Stimulated activated CD8-positive, alpha-beta memory T cell treated with anti-CD3 and anti-CD28 coated beads, Interleukin-15, amount 100 ng/mL, for 4 hours (primary cell): ENCODE data around the gene CRTC3.
"Not testable (repeated sequence)": the region's sequence is repeated elsewhere in the genome, so short reads cannot be mapped to it uniquely, and the experiment has no call there.

Source experiments
- DNase-seq, 2 donors: peaks; one replicate each; pipeline ENCODE4 v3.0.0-alpha.2; 2020; ENCODE audit warnings: low read depth in 2 of 2

Gene CRTC3

DNA sequence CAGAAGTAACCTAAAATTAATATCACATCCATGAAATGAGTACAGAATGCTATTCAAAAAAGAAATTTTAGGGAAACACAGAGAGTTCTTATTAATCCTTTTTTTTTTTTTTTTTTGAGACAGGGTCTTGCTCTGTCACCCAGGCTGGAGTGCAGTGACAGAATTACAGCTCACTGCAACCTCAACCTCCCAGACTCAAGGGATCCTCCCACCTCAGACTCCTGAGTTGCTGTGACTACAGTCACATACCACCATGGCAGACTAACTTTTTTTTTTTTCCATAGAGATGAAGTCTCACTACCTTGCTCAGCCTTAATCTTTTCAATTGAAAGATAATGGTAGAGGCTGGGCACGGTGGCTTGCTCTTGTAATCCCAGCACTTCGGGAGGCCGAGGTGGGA, 6.3 kb upstream of the CRTC3 start:
- DNase-seq = no peak

DNA sequence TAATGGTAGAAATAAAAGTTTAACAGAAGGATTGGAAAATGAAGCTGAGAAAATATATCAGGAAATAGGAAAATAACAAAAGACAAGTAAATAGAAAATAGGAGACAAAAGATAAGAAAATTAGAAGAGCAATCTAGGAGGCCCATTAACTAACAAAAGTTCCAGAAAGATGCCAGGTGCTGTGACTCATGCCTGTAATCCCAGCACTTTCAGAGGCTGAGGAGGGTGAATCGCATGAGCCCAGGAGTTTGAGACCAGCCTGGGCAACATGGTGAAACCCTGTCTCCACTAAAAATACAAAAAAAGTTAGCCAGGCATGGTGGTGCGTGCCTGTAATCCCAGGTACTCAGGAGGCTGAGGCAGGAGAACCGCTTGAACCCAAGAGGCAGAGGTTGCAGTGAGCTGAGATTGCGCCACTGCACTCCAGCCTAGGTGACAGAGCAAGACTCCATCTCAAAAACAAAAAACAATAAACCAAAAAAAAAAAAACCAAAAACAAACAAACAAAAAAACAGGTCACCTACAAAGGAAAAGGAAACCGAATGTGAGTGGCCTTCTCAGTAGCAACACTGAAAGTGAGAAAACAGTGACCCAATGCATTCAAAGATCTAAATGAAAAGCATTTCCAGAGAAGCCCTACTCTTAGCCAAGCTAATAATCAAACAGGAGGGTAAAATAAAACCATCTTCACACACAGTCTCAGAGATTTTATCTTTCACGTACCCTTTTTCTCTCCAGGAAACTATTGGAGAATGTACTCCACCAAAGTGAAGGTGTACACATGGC, 5.5 kb upstream of the CRTC3 start:
- DNase-seq = not testable (repeated sequence)

DNA sequence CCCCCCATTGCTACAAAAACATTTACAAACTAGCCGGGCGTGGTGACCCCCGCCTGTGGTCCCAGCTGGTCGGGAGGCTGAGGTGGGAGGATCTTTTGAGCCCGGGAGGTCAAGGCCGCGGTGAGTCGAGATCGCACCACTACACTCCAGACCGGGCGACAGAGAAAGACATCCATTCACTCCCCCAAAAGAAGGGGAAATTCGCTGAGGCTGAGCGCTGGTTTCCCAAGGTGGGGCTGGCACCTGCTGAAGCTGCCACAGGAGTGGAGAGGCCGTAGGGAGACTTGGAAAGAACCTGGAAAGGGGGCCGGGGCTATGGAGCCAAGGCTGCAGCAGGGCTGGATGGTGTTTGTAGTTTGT, 732 bp upstream of the CRTC3 start:
- no peak for DNase-seq

DNA sequence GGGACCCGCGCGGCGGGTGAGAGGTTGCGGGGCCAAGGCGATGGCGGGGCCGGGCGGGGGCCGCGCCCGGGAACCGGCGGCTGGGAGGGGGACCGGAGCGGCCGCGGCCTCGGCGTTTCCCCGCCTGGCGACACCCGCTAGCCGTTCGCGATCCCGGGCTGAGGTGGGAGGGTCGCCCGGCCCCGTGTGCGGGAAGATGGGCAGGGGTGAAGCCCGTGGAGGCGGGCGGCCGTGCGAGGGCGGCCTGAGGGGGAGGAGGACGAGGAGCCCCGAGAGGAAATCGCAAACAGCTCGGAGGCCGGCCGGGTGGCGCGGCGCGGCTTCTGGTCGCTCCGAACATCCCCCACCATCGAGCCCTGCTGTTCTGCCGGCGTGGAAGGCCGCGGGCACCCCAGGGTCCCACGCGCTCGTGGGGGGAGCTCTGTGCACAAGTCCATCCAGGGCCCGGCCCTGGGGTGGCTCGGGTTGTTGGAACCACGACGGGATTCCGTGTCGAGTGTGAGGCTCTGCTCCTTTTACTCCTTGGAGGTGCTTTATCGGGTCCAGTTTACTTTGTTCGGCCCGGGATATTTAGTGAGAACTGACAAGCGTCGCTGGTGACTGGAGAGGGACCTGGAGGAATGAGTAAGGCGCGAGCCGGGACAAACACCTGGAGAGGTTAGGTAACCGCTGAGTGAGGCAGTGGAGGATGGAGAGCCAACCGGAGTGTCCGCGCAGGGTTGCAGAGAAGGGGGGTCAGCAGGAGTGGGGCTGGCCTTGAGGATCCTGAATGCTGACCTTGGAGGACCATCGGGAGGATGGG, 728 bp downstream of the CRTC3 start:
- peak in 1 of 2 donors; percentile 20 for DNase-seq

DNA sequence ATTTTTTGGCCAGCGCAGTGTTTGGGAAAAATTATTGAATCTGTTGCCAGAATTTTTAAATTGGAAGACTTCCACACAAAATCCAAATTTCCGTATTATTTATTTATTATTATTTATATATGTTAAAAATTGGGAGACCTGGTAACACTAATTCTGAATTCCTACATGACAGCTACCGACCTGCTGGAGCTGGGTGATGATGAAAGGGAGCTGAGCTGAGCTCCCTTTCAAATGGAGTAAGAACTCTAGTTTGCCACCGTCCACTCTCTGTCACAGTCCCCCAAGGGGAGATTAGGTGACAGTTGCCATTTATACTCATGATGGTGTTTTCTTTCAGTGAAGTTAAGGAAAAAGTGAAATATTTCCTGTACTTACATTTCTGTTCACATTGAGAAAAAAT, 1.4 kb downstream of the CRTC3 start:
- DNase-seq = no peak

DNA sequence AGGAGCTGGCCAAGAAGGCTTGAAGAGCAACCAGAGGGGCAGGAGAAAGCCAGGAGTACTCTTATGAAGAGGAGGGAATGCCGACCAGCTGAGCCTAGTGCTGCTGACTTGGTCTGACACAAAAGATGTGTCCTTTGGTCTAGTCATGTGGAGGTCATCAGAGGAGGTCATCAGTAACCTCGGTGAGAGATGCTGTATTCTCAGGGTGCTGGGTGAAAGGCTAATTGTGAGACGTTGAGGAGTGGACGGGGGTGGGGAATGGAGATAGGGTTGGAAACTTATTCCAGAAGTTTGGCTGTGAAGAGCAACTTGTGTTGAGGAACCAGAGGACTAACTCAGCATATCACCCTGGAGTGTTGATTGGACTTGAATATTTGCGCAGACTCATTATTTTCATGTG, 5.5 kb downstream of the CRTC3 start:
- DNase-seq = no peak

DNA sequence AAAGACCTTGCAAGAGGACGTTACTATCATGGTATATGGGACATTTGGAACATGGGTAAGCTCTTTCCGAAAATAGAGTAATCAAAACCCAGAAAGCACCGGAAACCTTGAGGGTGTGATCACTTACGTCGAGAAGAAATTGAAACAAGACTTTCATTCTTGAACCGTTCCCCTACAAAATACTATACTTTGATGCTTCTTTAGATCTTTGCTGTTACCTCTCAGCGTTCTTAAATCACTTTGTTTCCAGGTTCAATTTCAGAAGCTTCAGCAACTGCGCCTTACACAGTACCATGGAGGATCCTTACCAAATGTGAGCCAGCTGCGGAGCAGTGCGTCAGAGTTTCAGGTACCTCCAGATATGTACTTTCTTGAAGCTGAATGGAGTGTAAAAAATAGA, 10.1 kb downstream of the CRTC3 start:
- DNase-seq = no peak

DNA sequence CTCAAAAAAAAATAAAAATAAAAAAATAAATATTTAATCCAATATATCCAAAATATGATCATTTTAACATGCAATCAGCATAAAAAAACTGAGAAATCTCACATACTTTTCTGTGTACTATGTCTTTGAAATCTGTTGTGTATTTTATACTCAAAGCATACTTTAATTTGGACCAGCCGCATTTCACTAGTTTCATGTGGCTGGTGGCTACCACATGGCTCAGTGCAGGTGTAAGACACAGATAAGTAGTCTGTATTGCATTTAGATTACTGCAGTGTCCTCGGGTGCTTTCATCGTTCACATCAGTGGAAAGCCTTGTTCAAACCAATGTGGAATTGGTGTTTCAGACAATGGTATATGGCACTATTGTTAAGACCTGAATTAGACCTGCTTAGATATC, 11.0 kb downstream of the CRTC3 start:
- no peak for DNase-seq

DNA sequence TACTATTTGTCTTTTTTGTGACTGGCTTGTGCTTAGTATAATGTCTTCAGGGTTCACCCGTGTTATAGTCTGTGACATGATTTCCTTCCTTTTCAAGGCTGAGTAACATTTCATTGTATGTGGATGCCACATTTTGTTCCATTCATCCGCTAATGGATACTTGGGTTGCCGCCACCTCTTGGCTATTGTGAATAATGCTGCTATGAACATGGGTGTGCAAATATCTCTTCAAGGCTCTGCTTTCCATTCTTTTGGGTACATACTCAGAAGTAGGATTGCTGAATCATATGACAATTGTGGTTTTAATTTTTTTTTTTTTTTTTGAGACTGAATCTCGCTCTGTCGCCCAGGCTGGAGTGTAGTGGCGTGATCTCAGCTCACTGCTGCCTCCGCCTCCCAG, 15.4 kb downstream of the CRTC3 start:
- DNase-seq = no peak

DNA sequence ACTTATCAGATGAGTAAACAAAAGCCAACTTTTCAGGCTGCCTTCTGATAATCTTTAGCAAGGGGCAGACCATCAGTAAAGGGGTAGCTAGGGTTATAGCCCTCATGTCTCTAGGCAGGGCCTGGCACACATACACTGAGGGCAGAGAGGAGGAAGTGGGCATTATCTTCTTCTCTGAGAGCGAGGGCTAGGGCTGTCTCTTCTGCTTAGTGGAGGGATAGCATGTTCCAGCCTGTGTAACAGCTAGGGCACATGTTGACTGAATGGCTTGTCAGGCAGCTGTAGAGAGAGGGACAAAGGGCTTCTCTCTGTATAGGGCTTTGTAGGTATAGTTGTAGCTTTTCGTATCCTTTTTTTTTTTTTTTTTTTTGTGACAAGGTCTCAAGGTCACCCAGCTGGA, 17.8 kb downstream of the CRTC3 start:
- no peak for DNase-seq

DNA sequence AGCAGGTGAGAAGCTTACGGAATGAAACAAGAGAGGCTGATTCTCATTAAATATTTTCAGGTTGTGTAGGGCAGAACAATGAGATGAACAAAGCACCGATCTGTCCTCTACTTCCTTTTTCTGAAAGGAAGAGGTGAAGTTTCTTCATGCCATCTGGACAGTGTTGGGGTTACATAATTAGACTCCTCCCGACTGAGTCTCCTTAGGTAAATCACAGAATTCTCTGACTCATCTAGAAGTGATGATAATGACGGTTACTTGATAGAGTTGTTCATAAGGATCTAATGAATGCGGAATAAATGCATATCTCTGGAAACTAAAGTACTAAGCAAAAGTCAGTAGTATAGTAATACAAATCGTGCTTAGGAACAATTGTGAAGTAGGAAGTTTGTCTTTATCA, 21.2 kb downstream of the CRTC3 start:
- DNase-seq = no peak

DNA sequence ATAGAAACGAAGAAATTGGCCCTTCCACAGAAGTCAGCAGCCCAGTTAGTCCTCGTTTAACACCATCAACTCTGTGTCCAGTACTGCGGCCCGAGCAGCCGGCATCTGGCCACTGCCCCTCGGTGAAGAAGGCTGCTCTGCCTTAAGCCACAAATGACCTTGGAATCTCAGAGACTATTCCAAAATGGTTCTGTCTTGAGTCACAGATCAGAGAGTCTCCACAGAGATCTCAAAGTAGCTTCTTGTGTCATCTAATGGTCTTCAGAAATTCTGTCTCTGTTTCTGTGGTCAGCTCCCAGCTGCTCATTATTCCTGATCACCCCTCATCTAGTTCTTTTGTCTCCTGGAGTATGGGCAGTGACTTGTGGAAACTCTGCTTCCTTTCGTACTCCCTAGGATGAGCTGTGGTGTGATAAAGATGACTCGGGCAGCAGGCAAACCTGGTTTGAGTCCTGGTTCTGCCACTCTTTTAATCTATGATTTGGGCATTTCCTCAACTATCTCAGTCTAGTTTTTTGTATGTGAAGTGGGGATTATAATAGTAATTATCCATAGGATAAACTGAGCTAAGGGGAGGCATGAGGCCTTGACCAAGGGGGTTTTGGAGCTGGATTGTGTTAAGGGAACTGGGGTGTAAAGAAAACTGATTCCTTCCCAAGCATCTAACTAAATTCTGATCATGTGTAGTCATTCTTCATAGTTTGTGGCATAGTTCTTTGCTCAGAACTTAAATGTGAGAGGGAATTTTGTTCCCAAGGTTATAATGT, 22.6 kb downstream of the CRTC3 start:
- no peak for DNase-seq

DNA sequence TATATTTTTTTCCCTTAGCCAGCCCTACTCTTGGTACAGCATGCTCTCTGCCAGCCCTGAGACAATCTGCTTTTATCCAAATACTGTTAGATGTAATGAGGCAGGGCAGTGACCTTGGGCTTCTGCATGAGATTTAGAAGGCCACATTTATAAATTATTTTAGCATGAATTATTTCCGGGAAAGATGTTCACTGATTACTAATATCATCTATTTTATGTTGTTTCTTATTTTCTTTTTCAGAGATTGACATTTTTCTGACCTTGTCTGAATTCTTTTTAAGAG, 23.1 kb downstream of the CRTC3 start:
- DNase-seq = no peak

DNA sequence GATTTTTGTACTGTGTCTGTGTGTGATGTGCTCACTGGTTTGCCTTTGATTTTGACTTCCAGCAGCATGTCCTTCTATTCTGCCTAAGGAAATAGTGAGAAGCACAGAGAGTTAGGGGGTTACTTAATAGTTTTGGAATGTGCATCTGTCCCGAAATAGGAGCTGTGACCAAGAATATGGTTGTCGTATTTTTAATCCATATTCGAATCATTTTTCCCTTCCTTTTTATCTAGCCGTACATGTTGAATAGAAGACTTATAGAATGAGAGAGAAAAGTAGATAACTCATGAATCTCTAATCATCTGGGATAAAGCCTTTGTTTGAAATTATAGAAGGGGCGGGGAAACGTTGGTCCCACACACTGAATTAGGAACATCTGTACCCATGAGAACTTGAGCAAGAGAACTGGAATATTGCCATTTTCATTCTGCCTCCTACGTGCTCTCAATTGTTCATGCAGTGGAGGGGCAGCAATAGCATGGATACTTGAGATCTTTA, 23.6 kb downstream of the CRTC3 start:
- DNase-seq = no peak

DNA sequence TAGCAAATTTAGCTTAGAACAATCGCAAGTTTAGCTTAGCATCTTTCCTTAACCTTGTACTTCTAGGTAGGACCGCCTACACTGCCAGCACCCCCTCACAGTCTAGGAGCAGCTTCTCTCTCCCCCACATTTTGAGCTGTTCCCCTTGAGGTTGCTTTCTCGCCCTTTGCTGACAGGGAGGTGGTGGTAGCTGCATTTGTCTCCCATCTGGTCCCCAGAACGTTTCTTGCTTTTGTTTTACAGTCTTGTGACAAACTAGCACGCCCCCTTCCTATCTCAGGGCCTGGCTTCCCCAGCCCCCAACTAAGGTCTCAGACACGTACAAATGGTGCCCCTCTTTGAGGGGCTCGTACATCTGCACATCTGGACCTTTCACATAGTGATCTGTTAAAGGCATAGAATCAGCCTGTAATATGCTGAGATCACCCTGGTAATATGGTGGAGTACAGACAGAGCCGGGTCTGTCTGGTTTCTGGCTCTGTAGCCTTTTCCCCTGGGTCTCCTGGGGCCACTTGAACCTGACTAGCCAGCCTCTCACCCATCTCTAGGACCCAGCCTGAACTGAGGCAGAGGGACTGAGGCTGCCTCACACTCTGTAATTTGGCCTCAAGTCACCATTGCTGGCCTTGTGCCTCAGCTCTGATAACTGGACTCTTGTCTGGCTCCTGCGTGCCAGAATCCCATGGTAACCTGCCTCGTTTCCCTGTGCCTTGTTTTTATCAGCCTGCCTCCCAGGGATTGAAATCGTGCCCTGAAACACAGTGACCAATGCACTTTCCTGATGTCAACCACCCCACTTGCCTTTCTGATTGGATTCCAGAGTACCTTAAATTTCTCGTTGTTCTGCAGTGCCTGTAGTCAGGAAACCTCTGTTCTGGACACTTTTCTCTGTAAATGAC, 27.7 kb downstream of the CRTC3 start:
- peak in 1 of 2 donors; percentile 28 for DNase-seq

DNA sequence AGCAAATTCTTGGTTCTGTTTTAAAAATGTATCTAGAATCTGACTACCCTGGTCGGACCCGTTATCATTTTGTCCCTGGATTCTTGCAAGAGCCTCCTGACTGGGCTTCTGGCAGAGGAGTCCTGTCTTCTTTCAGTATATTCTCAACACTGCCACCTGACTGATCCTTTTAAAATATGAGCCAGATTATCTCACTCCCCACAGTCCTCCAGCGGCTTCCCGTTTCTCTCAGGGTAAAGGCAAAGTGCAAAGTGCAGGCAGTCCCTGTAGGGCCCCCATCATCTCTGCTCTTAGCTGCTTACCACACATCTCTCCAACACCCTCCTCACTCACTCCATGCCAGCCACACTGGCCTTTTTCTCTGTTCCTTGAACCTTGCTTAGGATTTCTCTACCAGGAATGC, 28.4 kb downstream of the CRTC3 start:
- DNase-seq = no peak

DNA sequence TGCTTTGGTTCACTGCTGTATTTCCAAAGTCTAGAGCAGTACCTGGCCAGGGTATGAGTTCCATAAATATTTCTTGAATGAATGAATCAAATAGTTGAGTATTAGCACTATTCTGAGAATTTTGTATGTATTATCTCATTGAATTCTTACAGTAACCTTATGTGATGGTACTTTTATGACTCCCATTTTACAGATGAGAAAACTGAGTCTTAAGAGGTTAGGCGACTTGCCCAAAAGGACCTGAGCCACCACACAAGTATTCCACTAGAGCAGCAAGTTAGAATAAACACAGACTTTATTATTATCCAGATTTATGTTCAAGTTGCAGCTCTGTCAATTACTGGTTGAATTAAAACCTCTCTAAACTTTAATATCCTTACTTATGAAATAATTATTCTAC, 29.4 kb downstream of the CRTC3 start:
- no peak for DNase-seq

DNA sequence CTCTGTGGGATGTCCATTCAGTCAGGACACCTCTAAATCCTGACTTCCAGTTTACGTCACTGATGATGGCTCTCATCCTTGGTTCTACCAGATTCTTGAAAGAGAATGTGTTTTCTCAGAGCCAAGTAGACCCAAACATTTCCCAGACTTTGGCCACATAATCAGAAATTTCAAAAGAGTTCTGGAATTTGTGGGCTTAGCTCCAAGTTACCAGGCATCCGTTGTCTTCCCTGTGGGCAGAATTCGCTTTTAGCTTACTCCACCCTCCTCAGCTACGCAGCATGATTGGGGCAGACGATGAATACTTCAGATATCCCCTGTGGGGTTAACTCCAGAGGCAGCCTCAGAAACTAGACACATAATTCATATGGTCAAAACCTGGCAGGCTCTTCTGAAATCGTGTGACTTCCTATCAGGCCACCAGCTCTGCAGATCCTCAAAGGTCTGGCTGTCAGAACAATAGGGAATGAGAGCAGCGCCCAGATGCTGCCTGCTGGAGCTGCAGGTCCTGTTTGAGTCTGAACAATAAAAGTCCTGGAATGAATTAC, 30.6 kb downstream of the CRTC3 start:
- DNase-seq = no peak

DNA sequence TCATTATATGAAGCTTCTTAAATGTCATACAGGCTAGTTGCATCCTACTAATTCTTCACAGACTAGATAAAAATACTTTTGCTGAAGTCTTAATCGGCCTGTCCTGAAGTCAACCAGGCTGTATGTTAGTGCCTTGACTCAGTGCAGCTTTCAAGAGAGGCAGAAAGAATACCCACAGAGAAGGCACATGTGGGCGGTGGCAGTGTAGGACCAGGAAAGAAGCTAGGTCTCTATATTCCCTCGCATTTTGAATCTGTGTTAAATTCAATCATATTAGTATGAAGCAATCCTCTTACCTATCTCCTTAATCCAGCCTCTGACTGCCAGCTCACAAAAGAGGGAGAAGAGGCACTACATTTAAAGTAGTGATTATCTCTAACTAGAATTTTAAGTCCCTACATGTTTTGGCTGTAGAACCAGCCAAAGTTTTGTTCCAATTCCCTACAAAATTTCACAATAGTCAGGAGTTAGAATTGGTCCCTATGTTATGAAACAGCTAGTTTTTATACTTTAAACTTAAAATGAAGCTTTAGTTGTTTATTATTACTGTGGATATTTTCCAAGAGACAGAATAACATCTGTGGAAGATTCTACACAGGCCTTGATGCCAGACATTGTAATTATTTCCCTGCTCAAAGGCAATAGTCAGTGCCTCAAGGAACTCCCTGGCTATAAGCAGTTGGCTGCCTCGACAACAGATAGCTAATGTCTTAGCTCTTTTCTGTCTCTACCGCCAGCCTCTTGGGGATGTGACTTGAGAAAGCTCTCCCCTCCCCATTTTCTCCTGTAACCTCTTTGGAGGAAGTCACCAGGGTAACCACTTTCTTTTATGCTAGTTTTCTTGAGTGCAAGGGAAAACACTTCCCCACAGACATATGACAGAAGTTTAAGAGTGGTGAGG, 31.9 kb downstream of the CRTC3 start:
- no peak for DNase-seq

DNA sequence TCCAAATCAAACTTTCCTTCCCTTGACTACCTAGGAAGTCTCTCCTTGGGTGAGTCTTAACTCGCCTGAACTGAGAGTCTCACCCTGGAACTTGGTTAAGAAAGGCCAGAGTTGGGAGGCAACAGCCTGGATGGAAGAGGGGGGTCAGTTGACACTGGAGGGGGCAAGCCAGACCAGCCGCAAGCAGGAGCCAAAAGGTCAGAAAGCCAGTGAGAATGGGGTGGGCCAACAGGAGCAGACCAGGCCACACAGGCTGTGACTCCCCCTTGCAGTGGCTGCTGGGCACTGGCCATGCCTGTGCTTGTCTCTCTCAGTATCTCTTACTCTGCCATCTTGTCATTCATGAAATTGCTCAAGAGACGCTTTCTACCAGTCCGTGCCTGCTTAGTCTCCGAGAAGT, 32.9 kb downstream of the CRTC3 start:
- DNase-seq = no peak
